Fibroblast of lung (primary cell): ENCODE data around the gene EXOC6. TPM values are rescaled to one million over a fixed set of nuclear protein-coding genes. Genes with fewer than 3 reads are reported as not detected.
"Not testable (repeated sequence)": the region's sequence is repeated elsewhere in the genome, so short reads cannot be mapped to it uniquely, and the experiment has no call there.

Source experiments
- DNase-seq, 2 donors: peaks; one replicate each; pipeline versions ENCODE4 v3.0.0 to v3.0.0-alpha.2; 2010; ENCODE audit warnings: low read depth in 2 of 2
- H2AFZ ChIP-seq: 2 replicates; pipeline ENCODE4 v1.5.1; 2012; ENCODE audit warnings: low read length, control low read depth, inconsistent platforms
- H3K27ac ChIP-seq: 2 replicates; pipeline ENCODE4 v1.5.1; 2011; ENCODE audit warnings: low read length, control low read depth; ENCODE audit not compliant: insufficient read depth
- H3K27me3 ChIP-seq: 2 replicates; pipeline ENCODE4 v1.5.1; 2011; ENCODE audit warnings: mild to moderate bottlenecking, low read length; ENCODE audit not compliant: control insufficient read depth, insufficient read depth
- H3K36me3 ChIP-seq: 2 replicates; pipeline ENCODE4 v1.5.1; 2011; ENCODE audit warnings: low read length; ENCODE audit not compliant: control insufficient read depth, insufficient read depth
- H3K4me1 ChIP-seq: 2 replicates; pipeline ENCODE4 v1.5.1; 2011; ENCODE audit warnings: low read length; ENCODE audit not compliant: control insufficient read depth, insufficient read depth; ENCODE audit errors: extremely low read depth
- H3K4me2 ChIP-seq: 2 replicates; pipeline ENCODE4 v1.5.1; 2011; ENCODE audit warnings: low read length, control low read depth; ENCODE audit not compliant: insufficient read depth; ENCODE audit errors: extremely low read depth
- H3K4me3 ChIP-seq, 4 experiments: fragments of 200-600 bp in 1 of 4; sonication (generic) in 1 of 4; replicated peaks in 1 of 4; 2 replicates each; pipeline ENCODE4 v1.5.1; 2011 to 2016; ENCODE audit warnings: low read length in 4 of 4, low read depth in 3 of 4, mild to moderate bottlenecking in 3 of 4, control low read depth in 2 of 4, inconsistent platforms in 1 of 4, mixed read lengths in 1 of 4; ENCODE audit not compliant: insufficient read depth in 1 of 4; ENCODE audit errors: control extremely low read depth in 1 of 4
- H3K79me2 ChIP-seq: 2 replicates; pipeline ENCODE4 v1.5.1; 2012; ENCODE audit warnings: mild to moderate bottlenecking, low read length, inconsistent platforms; ENCODE audit not compliant: control insufficient read depth, insufficient read depth
- H3K9ac ChIP-seq: 2 replicates; pipeline ENCODE4 v1.5.1; 2011; ENCODE audit warnings: mild to moderate bottlenecking, low read length, control low read depth; ENCODE audit not compliant: insufficient read depth
- H3K9me3 ChIP-seq: 2 replicates; pipeline ENCODE4 v1.5.1; 2012; ENCODE audit warnings: low read depth, low read length; ENCODE audit not compliant: control insufficient read depth, insufficient read depth
- H4K20me1 ChIP-seq: 2 replicates; pipeline ENCODE4 v1.5.1; 2011; ENCODE audit warnings: low read length; ENCODE audit not compliant: control insufficient read depth, insufficient read depth; ENCODE audit errors: extremely low read depth
- EZH2 ChIP-seq: IDR thresholded peaks from 2 replicates; pipeline ENCODE4 v1.5.1; 2012; ENCODE audit warnings: low read length, control low read depth, mild to moderate bottlenecking; ENCODE audit errors: missing control alignments
- polyA plus RNA-seq, 2 donors: library from polyadenylated mRNA; depleted of rRNA in 1 of 2; stranded (reverse) in 1 of 2; unstranded in 1 of 2; fragments of >200 nt; gene quantifications; 2 replicates each; pipeline ENCODE4 v1.2.1, GENCODE V29; 2011 to 2012; ENCODE audit warnings: missing spikeins in 1 of 2
- total RNA-seq: library from RNA; depleted of rRNA; stranded (reverse); fragments of >200 nt; gene quantifications from 2 replicates; pipeline ENCODE4 v1.2.1, GENCODE V29; 2014
- TF ChIP-seq, protein P1 (sequence below), 2 donors: IDR thresholded peaks in 1 of 2; conservative IDR thresholded peaks in 1 of 2; 1 replicate in 1 of 2; 2 replicates in 1 of 2; pipeline ENCODE4 v1.5.1; 2011 to 2012; ENCODE audit warnings: low read length in 2 of 2, control low read depth in 1 of 2, inconsistent platforms in 1 of 2, low read depth in 1 of 2, mild to moderate bottlenecking in 1 of 2

Gene EXOC6
- total and polyA plus RNA-seq, 2 donors (not counting 1 experiment from before 2014, with no cell fraction given) = 6.2 to 9.2 TPM

DNA sequence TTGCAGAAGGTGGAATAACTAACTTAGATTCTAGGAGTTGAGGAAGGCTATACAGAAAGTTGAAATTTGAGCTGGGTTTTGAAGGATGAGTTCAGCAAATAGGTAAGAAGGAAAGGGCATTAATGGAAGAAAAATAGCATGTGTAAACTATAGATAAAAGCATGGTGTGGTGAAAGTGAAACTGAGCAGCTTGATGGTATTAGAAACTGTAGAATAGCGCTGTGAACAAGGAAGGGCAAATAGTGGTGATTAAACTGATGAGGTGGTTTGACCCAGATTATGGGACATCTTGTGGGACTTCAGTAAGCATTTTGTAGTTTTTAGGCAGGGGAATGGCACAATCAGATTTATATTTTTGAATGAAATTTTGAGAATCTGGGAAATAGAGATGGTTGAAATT, 90.5 kb downstream of the EXOC6 start:
- Histone ChIP-seq H3K27me3 (no peaks in the 10 kb centered on the region), H3K9me3 (no peaks in the 10 kb centered on the region), H3K79me2 (no peaks in the 10 kb centered on the region), H3K4me1 (no peaks in the 10 kb centered on the region), H3K9ac (no peak overlapping the region), H4K20me1 (no peaks in the 10 kb centered on the region), H2AFZ (no peak overlapping the region), H3K27ac (no peak overlapping the region), H3K36me3 (no peaks in the 10 kb centered on the region), H3K4me2 (no peak overlapping the region), H3K4me3 (peak overlapping the region in 1 of 4 experiments; percentile 10)
- no peak for DNase-seq
- TF ChIP-seq EZH2 = no peak
- TF ChIP-seq, protein P1, sequence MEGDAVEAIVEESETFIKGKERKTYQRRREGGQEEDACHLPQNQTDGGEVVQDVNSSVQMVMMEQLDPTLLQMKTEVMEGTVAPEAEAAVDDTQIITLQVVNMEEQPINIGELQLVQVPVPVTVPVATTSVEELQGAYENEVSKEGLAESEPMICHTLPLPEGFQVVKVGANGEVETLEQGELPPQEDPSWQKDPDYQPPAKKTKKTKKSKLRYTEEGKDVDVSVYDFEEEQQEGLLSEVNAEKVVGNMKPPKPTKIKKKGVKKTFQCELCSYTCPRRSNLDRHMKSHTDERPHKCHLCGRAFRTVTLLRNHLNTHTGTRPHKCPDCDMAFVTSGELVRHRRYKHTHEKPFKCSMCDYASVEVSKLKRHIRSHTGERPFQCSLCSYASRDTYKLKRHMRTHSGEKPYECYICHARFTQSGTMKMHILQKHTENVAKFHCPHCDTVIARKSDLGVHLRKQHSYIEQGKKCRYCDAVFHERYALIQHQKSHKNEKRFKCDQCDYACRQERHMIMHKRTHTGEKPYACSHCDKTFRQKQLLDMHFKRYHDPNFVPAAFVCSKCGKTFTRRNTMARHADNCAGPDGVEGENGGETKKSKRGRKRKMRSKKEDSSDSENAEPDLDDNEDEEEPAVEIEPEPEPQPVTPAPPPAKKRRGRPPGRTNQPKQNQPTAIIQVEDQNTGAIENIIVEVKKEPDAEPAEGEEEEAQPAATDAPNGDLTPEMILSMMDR (conservative IDR thresholded peaks at IDR 0.05 in 1 of 2, IDR thresholded peaks at IDR 0.05 in 1 of 2; ENCODE audit: low read depth in 1 of 2, low read length in 2 of 2) = no peak

DNA sequence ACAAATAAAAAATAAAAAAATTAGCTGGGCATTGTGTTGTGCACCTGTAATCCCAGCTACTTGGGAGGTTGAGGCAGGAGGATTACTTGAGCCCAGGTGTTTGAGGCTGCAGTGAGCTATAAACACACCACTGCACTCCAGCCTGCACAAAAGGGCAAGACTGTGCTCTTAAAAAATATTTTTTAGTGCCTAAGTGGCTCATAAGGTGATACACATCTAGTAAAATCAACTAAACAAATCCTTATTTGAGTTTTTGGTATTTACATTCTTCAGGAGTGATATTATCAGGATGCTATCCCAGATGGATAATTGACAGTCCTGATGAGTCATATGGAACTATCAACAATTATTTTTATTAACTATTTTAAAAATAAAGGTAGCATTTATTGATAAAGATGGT, 93.9 kb downstream of the EXOC6 start:
- Histone ChIP-seq H3K4me3 (no peak overlapping the region), H3K36me3 (no peaks in the 10 kb centered on the region), H3K4me1 (no peaks in the 10 kb centered on the region), H3K27me3 (no peaks in the 10 kb centered on the region), H4K20me1 (no peaks in the 10 kb centered on the region), H2AFZ (no peak overlapping the region), H3K9me3 (no peaks in the 10 kb centered on the region), H3K79me2 (no peaks in the 10 kb centered on the region), H3K4me2 (no peak overlapping the region), H3K9ac (no peak overlapping the region), H3K27ac (no peak overlapping the region)
- TF ChIP-seq EZH2 = no peak
- TF ChIP-seq, protein P1 (conservative IDR thresholded peaks at IDR 0.05 in 1 of 2, IDR thresholded peaks at IDR 0.05 in 1 of 2; ENCODE audit: low read depth in 1 of 2, low read length in 2 of 2) = no peak
- DNase-seq = no peak

- Histone ChIP-seq H2AFZ (no peak overlapping the region), H3K9me3 (no peaks in the 10 kb centered on the region), H3K79me2 (no peaks in the 10 kb centered on the region), H3K4me3 (no peak overlapping the region), H3K4me1 (no peaks in the 10 kb centered on the region), H3K27ac (no peak overlapping the region), H3K36me3 (no peaks in the 10 kb centered on the region), H3K27me3 (no peaks in the 10 kb centered on the region), H3K4me2 (no peak overlapping the region), H3K9ac (no peak overlapping the region), H4K20me1 (no peaks in the 10 kb centered on the region)
- TF ChIP-seq, protein P1 (conservative IDR thresholded peaks at IDR 0.05 in 1 of 2, IDR thresholded peaks at IDR 0.05 in 1 of 2; ENCODE audit: low read depth in 1 of 2, low read length in 2 of 2) = no peak
- TF ChIP-seq EZH2 = no peak
- DNase-seq = no peak
Observed at GRCh38 chr10:92946491-92946890, 98.2 kb downstream of the EXOC6 start.

DNA sequence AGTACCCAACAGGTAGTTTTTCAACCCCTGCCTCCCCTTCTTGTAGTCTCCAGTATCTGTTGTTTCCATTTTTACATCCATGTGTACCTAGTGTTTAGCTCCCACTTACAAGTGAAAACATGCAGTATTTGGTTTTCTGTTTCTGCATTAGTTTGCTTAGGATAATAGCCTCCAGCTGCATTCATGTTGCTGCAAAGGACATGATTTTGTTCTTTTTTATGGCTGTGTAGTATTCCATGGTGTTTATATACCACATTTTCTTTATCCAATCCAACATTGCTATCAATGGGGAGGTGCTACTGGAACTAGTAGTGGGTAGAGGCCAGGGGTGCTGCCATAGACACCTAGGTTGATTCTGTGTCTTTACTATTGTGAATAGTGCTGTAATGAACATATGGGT, 104.3 kb downstream of the EXOC6 start:
- not testable (repeated sequence) for H3K36me3 ChIP-seq, H3K4me3 ChIP-seq, H2AFZ ChIP-seq, DNase-seq, H3K9me3 ChIP-seq, H3K4me2 ChIP-seq, H4K20me1 ChIP-seq, H3K79me2 ChIP-seq, H3K4me1 ChIP-seq, H3K9ac ChIP-seq, H3K27ac ChIP-seq, H3K27me3 ChIP-seq
